Dermis microvascular lymphatic vessel endothelial cell (primary cell): ENCODE results near the gene RAD51B. TPM values are rescaled to one million over a fixed set of nuclear protein-coding genes. Genes with fewer than 3 reads are reported as not detected.

Experiments
- DNase-seq, 2 donors: peaks; one replicate each; pipeline versions ENCODE4 v3.0.0 to v3.0.0-alpha.2; 2010; ENCODE audit warnings: low read depth in 2 of 2
- total RNA-seq: library from RNA; depleted of rRNA; stranded (reverse); fragments of >200 nt; gene quantifications from 2 replicates; pipeline ENCODE4 v1.2.1, GENCODE V29; 2014

RAD51B gene
- total RNA-seq, 1 donor from 2014 or later: 9.2 TPM

DNA sequence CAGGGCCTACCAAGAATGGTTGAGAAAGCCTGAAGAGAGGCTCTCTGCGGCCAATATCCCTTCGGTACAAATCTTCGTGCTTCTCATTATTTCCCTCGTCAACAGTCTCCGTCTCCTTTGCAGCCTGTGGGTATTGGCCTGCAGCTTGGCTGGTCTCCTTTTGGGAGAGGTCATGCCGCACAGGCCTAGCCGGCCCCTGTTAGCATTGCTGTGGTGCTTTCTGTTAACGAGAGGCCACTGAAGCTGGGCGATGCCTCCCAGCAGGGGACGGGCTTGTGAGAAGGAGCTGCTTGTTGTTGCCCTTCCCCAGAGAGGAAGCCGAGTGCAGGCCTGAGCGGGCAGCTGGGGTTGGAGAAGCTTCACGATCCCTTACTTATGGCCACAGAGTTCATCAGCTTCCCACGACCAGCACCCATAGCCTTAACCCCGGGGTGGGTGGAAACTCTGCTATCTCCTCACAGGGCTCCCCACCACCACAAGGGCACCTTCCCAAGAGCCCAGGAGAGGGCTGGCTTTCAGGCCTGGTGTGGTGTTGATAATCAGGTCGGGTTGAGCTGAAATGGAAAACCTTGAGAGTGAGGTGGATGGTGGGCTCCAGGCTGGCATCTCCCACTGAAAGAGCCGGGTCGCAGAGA is 744.7 kb downstream of the RAD51B start:
- DNase-seq: no peak

DNA sequence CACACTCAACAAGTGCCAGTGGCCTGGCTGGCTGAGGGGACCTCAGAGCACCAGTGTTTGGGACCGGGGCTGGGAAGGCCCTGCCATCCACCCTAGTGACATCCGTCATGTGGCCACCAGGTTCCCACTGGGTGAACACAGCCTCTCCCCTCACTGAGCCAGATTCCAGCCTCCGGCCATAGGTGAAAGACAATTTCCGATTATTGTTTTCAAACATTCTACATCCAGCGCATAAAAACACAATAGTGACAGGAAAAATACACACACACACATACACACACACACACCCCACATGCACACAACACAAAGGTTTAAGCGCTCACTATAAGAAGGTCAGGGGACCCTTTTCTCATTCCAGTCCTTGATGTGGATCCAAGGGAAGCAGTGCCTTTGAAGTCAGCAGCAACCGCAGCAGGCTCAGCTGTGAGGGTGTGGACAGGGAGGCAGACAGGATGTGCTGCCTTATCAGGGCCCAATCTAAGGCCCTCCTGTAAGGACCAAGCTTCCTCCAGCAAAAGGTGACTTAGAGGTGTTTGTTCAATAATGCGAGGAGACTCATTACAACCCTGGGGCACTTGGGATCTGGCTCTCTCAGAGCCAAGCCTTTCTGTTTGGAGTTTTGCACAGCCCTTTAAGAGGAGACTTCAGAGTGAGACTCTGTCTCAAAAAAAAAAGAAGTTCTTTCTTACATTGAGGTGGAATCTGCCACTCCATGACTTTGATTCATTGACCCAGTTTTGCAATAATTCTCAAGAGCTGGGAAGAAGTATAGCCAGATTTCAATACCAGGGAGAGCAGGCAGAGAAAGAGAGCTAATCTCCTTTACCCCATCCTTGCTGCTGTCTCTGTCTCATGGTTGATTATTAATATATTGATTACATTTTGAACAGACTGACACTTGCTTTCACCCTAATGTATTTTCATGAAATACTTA is 745.5 kb downstream of the RAD51B start:
- peak; percentile 82 to 84 for DNase-seq

DNA sequence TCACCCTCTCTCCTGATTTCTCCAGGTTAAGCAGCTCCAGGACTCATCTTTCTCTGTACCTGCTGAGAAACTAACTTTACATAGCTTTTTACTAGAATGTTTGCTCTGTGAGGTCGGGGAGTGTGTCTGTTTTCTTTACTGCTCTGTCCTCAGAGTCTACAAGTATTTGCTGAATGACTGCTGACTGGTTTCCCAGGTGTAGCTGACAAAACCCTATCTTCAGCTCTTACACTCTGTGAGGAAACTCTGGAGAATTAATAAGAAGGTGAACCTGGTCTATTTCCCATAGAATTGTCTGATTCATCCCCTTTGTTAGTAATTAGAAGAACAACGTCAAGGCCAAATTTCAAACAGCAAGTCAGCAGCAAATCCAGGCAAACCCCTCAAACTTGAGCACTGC is 746.5 kb downstream of the RAD51B start:
- DNase-seq: no peak

DNA sequence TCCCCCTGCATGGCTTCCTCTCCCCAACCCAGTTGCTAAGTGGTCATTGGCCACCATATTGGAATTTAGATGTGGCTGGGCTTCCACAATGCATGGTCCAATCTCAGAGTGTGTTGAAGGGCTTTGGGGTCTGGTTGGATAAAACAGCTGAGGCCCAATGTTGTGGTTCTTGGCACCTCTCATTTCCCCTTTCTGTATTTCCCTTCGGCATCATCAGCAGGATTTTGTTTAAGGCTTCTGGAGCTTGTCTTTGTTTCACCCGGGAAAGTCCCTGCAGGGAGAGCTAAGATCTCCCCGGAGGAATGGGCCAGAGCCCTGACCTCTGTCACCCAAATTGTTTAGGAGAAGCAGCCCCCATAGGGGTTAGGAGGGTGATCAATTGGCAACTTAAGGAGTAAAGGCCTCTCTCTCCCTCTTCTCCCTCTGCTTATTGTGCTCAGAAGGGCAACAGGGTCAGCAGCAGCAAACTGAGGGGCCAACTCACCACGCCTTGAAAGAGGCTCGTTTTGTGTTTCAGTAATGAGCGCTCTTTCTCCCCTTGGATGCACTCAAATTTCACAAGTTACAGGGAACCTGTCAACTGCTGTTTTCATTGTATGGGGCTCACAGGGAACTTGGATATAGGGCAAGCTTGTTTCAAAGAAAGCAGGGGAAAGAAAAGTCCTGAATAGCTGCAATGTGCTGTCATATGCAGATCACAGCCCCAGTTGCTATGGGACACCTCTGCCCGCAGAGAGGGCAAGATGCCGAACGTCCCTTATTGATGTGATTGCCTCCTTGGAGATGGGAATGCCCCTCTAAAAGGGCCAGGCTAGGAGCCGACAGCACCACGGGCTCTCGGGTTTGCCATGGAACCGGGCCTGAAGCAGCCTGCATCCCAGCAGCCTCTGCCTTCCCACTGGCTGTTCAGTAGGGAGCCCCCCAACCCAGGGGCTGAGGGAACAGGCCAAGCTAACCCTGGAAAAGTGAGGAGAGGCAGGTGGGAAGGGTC is 749.6 kb downstream of the RAD51B start:
- DNase-seq: peak in 1 of 2 donors; percentile 47

DNA sequence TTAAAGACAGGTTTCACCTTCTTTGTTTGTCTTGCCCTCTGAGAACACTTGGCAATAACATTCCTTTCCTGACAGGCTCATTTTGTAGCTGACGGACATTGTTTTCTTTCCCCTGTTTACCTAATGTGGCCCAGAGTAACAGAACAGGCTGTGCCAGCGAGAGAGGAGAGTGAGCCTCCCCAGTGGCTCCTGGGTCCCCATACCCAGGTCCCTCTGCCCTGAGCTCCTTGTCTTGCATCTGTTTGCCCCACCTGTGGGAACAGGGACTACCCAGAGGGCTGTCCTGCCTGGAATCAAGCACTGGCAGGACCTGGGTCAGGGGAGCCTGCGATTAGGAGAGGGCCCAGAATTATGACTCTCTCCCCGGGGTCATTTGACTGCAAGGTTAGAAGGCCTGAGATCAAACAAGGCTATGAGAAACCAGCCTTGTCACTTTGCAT is 750.4 kb downstream of the RAD51B start:
- DNase-seq: peak; percentile 52 to 85

DNA sequence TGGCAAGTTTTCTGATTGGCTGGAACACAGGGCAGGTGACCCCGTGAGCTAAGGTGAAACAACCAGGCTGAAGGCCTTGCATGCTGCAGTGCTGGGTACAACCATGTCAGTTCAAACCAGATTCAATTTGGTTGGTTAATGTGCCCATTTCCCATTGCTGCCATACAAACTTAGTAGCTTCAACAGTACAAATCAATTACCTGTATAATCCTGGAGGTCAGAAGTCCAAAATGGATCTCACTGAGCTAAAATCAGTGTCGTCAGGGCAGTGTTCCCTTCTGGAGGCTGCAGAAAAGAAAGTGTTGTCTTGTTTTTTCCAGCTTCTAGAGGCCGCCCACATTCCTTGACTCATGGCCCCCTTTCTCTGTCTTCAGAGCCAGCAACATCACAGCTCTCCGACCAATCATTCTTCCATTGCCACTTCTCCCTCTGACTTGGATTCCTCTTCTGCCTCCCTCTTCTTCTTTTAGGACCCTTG is 751.6 kb downstream of the RAD51B start:
- no peak for DNase-seq

DNA sequence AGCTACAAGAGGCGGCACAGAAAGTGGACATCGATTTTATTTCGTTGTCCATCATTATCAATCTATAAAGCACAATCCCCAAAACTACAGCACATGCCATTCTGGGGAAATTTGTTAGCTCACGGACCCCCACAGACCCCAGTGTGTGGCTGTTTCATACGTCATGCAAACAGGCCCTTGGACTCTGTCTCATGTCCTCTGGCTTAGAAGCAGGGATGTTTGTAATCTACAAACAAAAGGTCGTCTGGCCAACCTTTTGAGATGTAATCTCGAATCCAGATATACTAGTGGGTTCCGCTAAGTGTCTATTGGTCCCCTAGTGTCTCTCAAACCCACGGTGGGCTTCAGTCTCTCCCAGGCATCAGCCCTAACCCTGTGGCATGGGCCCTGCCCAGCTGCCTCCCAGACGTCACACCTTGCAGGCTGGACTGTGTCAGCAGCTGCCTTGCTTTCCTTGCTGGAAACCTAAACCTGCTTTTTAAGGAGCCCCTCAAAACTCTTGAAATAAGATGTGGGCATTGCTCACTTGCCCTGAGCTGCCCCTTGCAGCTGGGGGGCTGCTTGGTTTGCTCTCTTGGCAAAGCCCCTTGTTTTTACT is 752.4 kb downstream of the RAD51B start:
- no peak for DNase-seq

DNA sequence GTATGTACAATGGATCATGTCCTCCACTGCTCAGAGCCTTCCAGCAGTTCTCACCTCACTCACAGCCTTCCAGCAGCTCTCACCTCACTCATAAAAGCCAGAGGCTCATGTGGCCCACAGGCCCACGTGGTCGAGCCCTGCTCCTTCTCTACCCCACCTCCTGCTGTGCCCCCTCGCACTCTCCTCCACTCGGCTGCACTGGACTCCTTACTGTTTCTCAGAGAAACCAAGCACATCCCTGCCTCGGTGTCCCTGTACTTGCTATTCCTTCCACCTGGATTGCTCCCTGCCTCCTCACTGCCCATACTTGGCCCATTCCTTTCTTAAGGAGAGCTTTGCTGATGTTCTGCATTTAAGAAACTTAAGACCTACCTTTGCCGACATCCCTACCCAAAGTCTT is 753.5 kb downstream of the RAD51B start:
- DNase-seq: no peak

DNA sequence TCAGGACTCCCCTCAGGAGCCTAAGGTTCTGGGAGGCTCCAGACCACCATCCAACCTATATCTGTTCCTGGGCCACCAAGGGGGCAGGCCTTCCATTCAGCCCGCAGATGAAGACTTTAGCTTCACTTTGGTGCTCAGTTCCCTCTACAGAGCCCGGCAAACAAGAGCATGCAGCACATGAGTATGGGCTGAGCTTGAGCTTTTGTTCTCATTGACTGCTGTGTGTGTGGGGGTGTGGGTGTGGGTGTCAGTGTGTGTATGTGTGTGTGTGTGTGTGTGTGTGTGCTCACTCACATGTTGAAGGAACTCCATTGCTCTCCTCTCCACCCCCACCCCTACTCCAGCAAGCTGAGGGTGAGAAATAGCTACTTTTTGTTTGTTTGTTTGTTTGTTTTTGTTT is 754.1 kb downstream of the RAD51B start:
- no peak for DNase-seq

DNA sequence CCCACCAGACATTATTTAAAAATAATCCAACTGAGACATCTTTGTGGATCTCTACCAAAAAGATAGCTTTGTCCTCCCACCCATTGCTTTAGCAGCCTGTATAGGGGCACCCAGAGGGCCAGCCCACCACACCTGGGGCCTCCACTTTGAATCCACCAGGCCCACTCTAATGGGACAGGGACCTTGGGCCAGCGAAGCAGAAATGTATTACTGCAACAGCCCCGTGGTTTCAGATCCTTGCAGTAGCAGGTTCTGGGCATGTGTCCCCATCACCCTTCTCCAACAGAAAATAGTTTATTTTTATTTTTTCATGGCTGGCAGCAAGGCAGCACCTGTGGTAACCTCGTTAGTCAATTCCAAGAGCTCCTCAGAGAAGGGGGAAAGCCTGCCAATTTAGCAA is 754.9 kb downstream of the RAD51B start:
- no peak for DNase-seq

DNA sequence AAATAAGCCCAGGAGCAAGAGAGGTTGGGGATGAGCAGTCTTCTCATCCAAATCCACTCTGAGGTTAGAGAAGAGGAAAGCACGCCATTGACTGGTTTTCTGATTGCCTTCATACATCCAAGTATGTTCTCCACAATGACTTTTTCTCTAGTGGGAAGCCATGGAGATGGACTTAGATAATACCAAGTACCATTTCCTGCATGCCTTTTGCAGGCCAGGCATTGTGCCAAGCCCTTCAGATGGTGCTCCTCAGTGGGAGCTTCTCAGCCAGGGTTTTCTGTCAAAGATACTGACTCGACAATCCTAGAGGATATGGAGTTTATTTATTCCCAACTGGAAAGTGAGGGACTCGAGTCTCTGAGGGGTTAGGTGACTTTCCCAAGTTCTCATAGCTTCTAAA is 755.3 kb downstream of the RAD51B start:
- DNase-seq: peak in 1 of 2 donors; percentile 37

DNA sequence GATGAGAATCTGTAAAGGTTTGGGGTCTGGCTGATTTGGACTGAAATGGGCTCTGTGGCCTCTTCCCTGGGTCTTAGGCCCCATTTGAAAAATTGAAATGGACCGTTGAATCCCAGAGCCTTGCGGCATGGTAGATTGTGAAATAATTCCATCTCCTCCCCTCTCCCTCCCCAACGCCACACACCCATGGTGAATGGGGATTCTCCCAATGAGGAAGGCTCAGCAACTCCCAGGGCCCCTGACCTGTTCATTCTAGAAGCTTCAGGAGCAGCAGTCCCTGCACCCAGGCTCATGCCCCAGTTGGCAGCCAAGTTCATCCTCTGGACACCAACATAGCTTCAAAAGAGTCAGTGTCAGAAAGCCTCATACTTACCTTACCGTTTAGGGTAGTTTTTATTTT is 755.8 kb downstream of the RAD51B start:
- no peak for DNase-seq

DNA sequence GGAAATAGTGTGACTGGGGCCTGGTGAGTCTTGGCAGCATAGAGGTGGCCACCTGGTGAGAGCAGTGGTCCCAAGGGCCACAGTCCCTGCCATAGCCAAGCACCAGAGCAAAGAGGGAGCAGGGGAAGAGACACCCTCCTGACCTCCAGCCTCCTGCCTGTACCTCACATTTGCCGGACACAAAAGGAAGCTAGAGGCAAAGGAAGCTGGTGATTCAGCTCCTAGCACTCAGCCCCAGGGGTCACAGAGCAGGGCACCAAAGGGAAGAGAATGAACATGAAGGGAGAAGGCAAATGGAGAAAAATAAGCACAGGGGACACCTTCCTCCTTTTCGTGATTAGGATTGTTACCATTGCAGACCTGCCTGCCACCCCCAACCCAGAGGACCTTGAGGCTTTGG is 756.5 kb downstream of the RAD51B start:
- peak in 1 of 2 donors; percentile 46 for DNase-seq

DNA sequence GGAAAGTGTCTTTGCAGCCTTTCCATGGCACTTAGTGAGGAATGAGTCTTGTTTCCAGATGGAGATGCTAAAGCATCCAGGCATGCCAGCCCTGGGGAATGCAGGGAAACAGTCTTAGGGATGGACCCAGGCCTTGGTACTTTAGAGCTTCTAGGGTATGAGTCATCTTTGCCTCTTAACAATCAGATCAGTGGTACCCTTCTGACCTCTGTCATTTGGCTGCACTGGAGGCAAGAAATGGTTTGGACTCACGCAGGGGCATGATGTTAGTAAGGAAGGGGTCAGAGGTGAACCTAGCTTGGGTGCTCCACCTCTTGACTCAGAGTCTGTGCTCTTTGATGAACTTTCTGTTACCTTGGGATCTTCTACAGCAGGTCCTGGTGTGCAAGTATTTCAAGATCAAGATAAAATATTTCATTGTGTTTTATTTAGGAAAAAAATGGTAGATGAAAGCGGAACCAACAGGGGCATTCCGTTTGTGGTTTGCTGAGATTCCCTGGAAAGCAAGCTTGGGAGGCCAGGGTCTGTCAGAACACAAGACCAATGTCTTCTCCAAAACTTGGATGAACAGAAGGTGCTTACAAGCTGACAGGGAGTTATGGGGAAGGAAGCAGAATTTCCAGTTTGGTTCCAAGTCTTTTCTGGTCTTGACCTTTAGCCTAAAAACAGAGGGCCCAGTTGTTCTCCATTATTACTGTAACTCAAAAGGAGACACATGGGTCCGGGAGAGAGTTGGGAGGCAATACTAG is 757.1 kb downstream of the RAD51B start:
- DNase-seq: peak in 1 of 2 donors; percentile 66

DNA sequence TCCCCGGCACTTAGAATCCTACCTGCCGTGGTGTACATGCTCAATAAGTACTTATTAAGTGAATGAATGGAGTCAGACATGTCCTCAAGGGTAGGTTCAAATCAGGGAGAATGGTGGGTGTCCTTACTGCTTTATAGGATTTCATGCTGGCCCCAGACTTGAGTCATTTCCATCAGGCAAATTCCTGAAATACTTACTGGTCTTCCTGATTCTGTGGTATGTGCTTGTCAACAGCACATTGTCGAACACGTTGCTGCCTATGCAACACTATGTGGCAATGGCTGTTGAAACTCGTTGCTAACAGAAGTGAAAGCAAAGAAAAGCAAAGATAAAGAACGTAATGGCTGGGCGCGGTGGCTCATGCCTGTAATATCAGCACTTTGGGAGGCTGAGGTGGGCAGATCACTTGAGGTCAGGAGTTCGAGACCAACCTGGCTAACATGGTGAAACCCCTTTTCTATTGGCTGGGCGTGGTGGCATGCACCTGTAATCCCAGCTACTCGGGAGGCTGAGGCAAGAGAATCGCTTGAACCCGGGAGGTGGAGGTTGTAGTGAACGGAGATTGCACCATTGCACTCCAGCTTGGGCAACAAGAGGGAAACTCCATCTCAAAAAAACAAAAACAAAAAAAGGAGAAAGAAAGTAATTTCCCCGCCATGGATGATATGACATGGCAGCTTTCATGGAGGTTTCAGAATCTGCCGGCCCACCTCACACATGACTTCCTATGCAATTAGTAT is 758.4 kb downstream of the RAD51B start:
- peak; percentile 97 for DNase-seq

DNA sequence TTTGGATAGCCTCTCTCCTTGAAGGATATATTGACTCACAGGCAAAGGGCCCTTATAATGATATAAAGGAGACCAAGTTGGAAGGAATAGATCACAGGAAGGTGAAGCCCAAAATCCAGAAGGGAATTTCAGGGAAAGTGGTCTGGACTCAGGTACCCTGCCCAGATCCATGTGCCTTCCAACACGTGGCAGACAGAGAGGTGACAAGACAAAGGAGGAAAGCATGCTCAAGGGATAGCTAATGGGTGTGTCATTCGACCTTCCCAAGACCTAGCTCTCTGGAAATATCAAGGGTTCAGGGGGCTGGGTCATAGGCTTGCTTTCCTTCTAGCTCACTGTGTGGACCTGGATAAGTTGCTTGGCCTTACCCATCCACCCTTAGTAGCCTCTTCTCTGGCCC is 759.0 kb downstream of the RAD51B start:
- no peak for DNase-seq

DNA sequence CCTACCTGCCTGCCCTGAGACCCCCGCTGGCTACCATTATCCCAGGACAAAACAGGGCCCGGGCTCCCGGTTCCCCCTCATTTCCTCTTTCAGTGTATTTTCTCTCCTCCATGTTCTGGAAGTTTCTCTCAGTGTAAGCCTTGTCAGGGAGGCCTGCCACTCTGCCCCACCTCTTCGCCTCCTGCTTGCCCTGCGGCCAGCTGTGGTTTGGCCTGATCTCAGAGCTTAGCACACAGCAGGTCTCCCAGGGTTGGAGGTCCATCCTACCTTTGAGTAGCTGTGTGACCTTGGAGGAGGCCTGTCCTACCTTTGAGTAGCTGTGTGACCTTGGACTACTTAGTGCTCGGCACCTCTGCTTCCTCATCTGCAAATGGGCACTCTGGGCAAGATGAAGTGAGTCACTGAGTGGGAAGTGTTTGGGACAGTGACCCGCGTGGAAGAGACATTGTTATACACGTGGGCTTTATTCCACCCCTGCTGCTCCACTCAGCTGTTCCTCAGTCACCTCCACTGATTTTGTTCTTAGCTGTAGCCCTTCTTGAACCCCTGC is 760.6 kb downstream of the RAD51B start:
- DNase-seq: no peak

DNA sequence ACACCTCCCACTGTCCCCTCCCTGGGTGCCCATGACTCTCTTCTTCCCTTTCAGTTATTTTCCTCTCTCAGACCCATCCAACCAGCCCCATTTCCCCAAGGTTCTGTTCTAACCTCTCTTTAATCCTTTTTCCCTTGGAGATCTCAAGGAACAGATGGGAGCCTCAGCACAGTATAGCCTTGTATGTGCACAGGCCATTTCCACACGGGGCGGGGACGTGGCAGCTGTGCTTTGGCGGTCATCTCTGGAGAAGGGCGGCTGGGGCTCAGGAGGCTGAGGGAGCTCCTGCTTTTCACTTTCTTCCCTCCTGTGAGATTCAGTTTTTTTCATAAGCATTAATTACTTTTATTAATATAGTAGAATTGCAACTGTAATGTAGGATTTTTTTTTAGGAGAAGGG is 761.1 kb downstream of the RAD51B start:
- DNase-seq: no peak

DNA sequence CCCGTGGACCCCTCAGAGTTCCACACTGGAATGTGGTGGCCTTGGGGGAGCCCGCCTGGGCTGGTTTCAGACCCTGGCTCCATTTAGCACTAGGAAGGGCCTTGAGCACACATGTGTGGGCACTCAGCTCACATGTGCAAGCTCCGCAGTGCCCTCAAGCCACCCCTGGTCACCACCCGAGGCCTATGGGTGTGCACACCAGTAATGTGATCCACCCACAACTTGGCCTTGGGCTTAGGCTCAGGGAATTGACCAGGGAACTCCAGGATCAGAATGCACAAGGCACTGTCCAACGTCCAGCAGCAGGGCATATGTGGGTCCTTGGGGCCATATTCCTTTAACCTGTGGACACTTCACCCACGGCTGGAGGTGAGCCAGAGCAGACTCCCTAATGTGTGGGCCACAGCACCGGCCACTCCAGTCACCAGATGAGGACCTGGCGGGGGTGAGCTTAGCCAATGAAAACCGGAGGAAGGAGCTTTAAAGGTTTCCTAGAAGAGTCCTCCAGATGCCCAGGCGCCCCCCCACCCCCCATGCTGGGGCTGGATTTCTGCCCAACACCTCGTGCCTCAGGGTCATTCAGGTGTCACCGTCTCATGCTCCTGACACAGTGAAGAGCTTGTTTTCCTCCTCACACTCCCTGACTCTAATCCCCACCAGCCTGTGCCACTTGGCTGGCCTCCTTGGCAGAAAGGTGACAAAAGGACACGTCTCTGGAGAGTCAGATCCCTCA is 764.1 kb downstream of the RAD51B start:
- no peak for DNase-seq
